HFF-Myc (cell line): ENCODE results near the gene CCT8.

Experiments used
- DNase-seq: peaks from one replicate; pipeline ENCODE4 v3.0.0-alpha.2; 2011; ENCODE audit warnings: low read depth; ENCODE audit errors: extremely low read depth
- H3K4me3 ChIP-seq: replicated peaks from 2 replicates; pipeline ENCODE4 v1.5.1; 2011; ENCODE audit warnings: low read depth, mild to moderate bottlenecking, control low read depth, low read length
- TF ChIP-seq, protein P1 (sequence below): IDR thresholded peaks from 2 replicates; pipeline ENCODE4 v1.5.1; 2012; ENCODE audit warnings: mild to moderate bottlenecking, low read depth, low read length, control low read depth; ENCODE audit errors: missing control alignments

Gene CCT8

DNA sequence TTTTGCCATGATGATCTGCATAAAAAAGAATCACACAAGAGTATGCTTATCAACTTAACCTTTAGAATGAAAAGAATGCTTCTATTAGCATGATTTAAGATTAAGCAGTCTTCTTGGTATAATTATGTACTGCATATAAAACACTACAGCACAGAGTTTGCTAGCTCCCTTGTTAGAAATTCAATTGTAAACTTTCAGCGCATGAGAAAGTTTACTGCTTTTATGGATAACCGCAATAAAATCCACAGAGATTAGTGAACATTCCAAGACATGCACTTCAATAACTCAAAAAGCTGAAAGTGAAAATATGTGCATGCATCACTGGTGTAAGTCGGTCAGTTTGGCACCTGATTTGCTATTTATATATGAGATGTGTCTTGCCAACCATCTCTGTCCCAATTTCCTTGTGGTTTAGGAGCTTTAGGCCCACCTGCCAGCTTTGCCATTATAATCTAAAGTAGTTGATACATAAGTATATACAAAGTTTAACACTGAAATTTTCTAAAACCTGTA is 16.9 kb downstream of the CCT8 start:
- H3K4me3 ChIP-seq = no peak overlapping the region
- TF ChIP-seq, protein P1, sequence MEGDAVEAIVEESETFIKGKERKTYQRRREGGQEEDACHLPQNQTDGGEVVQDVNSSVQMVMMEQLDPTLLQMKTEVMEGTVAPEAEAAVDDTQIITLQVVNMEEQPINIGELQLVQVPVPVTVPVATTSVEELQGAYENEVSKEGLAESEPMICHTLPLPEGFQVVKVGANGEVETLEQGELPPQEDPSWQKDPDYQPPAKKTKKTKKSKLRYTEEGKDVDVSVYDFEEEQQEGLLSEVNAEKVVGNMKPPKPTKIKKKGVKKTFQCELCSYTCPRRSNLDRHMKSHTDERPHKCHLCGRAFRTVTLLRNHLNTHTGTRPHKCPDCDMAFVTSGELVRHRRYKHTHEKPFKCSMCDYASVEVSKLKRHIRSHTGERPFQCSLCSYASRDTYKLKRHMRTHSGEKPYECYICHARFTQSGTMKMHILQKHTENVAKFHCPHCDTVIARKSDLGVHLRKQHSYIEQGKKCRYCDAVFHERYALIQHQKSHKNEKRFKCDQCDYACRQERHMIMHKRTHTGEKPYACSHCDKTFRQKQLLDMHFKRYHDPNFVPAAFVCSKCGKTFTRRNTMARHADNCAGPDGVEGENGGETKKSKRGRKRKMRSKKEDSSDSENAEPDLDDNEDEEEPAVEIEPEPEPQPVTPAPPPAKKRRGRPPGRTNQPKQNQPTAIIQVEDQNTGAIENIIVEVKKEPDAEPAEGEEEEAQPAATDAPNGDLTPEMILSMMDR = no peak
- no peak for DNase-seq

DNA sequence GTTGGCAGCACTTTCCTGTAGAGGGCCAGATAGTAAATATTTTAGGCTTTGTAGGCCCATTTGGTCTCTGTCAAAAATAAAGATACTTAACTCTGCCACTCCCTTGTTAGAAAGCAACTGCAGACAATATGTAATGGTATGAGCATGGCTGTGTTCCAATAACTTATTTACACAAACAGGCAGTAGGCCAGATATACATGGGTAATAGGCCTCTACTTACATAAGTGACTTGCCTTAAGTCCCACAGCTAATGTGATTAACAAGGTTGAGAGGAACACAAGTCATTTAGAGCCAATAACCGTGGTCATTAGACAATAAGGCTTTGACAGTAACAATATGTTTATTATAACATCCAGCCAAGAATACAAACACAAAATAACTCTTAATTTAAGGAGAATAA is 17.4 kb downstream of the CCT8 start:
- H3K4me3 ChIP-seq = no peak overlapping the region
- DNase-seq = no peak
- TF ChIP-seq, protein P1 = no peak

DNA sequence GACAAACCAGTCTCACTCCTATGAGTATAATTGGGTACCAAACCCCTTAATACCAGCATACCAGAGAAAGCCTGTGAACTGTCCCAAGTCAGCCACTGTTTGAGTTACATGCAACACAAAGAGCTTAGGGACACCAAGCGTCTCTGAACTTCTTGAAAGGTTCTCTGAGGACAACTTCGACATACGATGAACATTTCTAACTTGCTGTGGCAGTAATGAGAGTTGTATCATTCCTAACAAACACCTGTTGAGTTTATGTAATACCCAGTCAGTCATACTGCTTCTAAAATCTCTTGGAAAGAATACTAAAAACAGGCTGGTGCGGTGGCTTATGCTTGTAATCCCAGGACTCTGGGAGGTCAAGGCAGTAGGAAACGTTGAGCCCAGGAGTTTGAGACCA is 18.4 kb downstream of the CCT8 start:
- TF ChIP-seq, protein P1 = no peak
- H3K4me3 ChIP-seq = no peak overlapping the region
- DNase-seq = no peak

DNA sequence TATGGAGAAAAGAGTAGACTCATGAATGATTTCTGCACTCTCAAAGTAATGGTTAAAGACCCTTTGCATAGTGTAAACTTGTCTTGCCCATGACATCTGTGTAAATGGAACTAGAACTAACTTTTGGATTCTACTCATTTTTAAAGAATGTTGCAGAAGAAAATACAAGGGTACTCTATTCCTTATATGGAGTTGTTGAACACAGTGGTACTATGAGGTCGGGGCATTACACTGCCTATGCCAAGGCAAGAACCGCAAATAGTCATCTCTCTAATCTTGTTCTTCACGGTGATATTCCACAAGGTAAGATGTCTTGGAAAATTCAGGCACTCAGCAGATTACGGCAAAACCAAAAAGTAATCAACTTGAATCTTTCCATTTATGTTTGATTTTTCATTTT is 19.8 kb downstream of the CCT8 start:
- H3K4me3 ChIP-seq = no peak overlapping the region
- TF ChIP-seq, protein P1 = no peak
- DNase-seq = no peak

DNA sequence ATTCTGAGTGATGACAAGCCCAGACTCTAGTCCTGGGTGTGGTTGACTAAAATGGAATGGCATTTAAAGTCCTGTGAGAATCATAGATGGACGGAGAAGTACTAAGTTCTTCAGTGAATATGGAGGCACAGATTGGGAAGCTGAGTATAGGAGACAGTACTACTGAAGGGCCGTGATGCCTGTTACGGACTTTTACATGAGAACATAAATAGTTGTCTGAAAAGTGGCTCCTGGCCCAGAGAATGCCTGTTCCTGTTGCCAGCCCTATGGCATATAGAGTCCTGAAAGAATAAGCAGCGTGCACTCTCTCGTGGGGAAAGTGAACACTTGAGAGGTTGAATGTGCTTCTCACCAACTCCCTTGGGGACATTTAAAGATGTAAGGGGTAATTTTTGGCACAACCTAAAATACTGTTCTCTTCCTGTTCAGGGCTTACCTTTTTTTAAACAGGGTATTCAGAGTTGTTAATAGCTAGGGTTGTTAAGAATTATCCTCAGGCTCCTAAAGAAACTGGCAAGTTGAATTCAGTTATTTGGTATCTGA is 20.4 kb downstream of the CCT8 start:
- no peak overlapping the region for H3K4me3 ChIP-seq
- TF ChIP-seq, protein P1 = no peak
- DNase-seq = no peak

DNA sequence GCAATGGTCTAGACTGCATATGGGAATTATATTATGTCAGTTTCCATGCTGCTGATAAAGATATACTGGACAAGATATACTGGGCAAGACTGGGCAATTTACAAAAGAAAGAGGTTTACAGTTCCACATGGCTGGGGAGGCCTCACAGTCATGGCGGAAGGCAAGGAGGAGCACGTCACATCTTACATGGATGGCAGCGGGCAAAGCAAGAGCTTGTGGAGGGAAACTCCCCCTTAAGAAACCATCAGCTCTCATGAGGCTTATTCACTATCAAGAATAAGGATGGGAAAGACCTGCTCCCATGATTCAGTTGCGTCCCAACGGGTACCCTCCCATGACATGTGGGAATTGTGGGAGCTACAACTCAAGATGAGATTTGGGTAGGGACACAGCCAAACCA is 21.2 kb downstream of the CCT8 start:
- no peak for DNase-seq
- TF ChIP-seq, protein P1 = no peak
- H3K4me3 ChIP-seq = no peak overlapping the region

DNA sequence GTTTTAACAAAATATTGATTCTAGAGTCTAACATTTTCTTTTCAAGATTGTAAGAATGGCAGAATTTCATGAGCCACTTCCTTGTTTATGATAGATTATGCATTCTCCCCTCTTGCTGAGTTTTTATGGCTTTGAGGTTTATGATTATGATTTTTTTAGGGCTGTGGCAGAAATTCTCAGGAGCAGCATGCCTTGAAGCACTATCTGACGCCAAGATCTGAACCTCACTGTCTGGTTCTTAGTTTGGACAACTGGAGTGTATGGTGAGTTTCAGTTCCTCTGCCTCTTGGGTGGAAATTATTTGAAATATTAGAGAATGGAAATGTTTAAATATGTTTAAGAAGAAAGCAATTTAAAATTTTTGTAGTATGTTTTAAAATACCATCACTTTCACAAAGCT is 38.8 kb downstream of the CCT8 start:
- no peak for DNase-seq
- no peak overlapping the region for H3K4me3 ChIP-seq
- TF ChIP-seq, protein P1 = no peak
